Renal pelvis (tissue), 12 donors: Measurements from ENCODE around the gene OR10G8. TPM values are rescaled to one million over a fixed set of nuclear protein-coding genes. Genes with fewer than 3 reads are reported as not detected.
"Not testable (repeated sequence)": the region's sequence is repeated elsewhere in the genome, so short reads cannot be mapped to it uniquely, and the experiment has no call there.

ENCODE experiments used
- DNase-seq: peaks from one replicate; pipeline ENCODE4 v3.0.0-alpha.2; 2013
- long read RNA-seq, 16 experiments: transcript quantifications; one replicate each; lab custom pipeline, GENCODE V29; 2026
- polyA plus RNA-seq, 3 donors: library from polyadenylated mRNA; unstranded; fragments of 120-200 nt; gene quantifications; one replicate each; pipeline ENCODE4 v1.2.1, GENCODE V29; 2013; ENCODE audit not compliant: insufficient read length in 3 of 3

OR10G8 gene, protein sequence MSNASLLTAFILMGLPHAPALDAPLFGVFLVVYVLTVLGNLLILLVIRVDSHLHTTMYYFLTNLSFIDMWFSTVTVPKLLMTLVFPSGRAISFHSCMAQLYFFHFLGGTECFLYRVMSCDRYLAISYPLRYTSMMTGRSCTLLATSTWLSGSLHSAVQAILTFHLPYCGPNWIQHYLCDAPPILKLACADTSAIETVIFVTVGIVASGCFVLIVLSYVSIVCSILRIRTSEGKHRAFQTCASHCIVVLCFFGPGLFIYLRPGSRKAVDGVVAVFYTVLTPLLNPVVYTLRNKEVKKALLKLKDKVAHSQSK
- polyA plus RNA-seq: not detected
- long read RNA-seq, donor 1: 0 reads
- long read RNA-seq, donor 2: 0 reads
- long read RNA-seq, donor 3: 0 reads
- long read RNA-seq, donor 4: 0 reads
- long read RNA-seq, donor 5: 0 reads
- long read RNA-seq, donor 6: 0 reads
- long read RNA-seq, donor 7: 0 reads
- long read RNA-seq, donor 8: 0 reads
- long read RNA-seq, donor 9: 0 reads
- long read RNA-seq, donor 10: 0 reads
- long read RNA-seq, donor 11: 0 reads
- long read RNA-seq, donor 12: 0 reads
- long read RNA-seq, donor 13: 0 reads
- long read RNA-seq, donor 14: 0 reads
- long read RNA-seq, donor 15: 0 reads
- long read RNA-seq, donor 16: 0 reads

DNA sequence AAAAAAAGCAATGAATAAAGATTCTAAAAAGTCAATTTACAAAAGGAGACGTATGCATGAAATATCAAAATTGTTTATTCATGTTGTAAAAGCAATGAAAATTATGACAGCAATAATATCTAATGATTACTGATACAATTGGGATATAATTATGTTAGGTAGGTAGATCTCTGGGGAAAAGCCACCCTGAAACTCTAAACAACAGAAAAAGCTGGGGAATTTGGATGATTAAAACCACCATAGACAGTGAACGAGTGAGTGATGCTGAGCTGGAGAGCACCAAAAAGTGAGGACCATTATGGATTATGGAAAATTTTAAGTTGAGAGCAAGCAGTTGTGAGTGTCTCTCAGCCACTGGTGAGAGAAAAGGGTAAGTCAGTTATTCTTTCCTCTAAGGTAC is at the start of gene OR10G8:
Gene OR10G8 (plus strand): TSS at position 301 of the 400 bp plus-strand sequence. CDS start 2,825 bp downstream, outside the sequence.
- no peak for DNase-seq

DNA sequence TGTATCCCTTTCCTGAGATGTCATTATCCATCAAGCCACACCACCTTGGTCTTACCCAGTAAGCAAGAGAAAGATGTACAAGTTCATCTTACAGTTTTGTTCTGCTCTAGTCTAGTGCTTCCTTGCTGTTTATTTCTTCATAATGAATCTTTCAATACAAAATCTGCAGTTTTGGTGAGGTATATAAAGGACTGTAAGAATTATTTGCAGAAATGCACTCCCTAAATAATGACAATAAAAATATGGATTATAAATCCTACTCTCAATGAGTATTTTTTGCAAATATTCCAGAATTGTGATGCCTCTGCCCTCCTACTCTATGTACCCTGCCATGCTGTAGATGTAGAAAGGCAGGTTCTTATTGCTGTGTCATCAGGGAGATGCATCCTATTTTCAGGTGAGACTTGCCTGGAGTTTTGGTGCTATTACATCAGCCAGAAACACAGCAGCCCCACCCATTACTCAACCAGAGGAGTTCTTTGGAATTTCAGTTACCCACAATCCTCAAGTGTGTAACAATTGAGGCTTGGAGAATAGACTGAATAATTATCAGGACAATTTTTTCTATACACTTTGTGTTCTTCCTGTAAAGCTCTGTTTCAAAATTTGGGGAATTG is 48.8 kb upstream of the OR10G8 start, which contains the start of gene OR10S1:
Gene OR10S1 (minus strand): TSS at position 51 of the 617 bp plus-strand sequence. CDS start 117 bp downstream, outside the sequence.
- no peak for DNase-seq

DNA sequence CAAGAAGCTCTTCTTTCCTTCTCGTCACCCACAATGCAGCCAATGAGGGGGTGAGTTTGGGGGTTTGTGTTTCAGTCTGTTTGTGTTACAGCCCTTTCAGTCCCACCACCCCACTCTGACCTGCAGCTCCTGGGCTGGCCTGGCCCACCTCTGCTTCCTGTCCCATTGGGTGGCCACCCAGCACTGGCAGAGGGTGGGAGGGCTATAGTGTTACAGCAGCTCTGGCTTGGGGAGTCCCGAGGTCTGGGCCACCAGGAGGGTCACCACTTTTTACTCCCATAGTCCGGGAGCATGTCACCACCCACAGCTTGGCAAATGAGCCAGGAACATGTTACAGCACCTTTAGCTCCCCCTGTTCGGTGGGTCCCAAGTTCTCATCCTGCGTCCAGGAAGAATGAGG is 47.3 kb upstream of the OR10G8 start:
- DNase-seq: no peak

DNA sequence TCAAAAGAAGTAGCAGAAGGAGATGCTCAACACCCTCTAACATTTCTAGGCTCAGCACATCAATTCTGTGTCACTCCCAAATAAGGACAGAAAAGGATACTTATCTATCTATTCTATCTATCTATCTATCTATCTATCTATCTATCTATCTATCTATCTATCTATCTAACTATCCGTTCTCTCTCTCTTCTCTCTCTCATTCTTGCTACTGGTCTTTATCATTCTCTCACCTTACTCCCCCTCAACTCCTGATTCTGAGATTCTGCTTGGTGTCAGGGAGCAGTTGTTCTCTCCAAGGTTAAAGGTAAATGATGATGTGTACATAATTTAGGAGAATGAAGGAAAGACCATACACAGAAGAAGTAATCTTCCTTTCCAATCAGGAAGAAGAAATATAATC is 31.5 kb upstream of the OR10G8 start, which contains the start of gene OR10G6:
Gene OR10G6 (minus strand): TSS at position 43 of the 400 bp plus-strand sequence. CDS start 0 bp downstream, at position 43.
- DNase-seq: no peak

DNA sequence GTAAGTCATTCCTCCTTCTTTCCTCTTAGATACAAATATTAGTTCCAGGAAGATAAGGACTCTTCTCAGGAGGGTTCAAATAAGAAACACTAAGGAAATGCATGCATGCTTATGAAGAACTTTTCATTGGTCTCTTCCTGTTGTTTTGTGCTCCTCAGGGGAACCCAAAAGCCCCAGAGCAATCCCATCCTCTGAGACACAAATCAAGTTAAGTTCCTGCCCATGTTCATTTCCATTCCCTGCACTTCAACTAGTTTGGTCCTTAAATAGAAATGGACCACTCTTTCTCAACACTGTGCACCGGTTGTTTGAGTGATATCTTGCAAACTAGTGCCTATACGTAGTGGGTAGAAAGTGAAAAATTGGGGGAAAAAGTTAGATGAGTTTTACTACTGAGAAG is 13.9 kb upstream of the OR10G8 start, which contains the start of gene OR10G4:
Gene OR10G4 (plus strand): TSS at position 301 of the 400 bp plus-strand sequence. CDS start 2,578 bp downstream, outside the sequence.
- no peak for DNase-seq

DNA sequence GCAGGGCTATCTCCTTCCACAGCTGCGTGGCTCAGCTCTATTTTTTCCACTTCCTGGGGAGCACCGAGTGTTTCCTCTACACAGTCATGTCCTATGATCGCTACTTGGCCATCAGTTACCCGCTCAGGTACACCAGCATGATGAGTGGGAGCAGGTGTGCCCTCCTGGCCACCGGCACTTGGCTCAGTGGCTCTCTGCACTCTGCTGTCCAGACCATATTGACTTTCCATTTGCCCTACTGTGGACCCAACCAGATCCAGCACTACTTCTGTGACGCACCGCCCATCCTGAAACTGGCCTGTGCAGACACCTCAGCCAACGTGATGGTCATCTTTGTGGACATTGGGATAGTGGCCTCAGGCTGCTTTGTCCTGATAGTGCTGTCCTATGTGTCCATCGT is 10.8 kb upstream of the OR10G8 start:
- not testable (repeated sequence) for DNase-seq

DNA sequence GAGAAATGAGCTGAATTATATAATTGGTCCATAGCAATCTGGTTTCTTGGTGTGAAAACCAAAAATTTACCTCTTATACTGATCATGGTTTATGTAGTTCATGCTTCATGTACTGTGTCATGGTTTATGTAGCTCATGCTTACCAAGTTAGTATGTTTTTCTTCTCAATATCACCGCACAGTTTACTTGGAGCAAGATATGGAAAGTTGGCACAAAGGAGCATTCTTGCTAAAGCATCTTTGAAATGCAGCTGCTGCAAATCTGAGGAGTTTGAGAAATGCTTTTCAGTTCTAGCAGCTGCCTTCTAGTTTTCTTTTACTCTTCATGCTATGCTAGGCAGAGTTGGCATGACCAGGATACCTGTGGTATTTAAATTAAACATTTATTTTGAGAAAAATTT is 10.1 kb downstream of the OR10G8 start:
- no peak for DNase-seq

DNA sequence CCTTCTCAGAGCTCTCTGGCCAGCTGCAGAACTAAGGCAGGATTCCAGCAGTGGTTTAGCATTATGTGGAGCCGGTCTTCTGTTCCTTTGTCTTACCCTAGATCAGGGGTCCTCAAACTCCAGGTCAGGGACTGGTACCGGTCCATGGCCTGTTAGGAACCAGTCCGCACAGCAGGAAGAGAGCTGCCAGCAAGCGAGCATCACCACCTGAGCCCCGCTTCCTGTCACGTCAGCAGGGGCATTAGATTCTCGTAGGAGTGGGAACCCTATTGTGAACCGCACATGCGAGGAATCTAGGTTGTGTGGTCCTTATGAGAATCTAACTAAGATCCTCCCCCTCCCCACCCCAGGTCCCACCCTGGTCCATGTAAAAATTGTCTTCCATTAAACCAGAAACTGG is 13.0 kb downstream of the OR10G8 start:
- no peak for DNase-seq

DNA sequence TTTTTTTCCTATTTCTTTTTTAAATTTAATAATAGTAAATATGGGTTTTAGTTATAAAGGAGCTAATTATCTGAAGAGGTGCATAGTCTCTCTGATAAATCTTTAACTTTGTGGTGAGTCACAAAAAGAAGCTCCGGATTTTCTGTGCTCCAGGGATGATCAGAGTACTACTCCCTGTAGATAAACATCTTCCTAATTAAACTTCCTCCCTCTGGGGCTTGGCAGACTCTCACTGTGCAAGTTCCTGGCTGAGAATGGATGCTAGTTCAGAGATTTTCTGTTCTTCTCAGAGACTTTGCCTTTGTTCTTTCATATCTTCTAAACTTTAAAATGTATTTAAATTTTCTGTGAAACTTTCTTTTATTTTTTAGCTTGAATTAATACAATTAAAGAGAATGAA is 14.7 kb downstream of the OR10G8 start, which contains the start of gene OR10G7:
Gene OR10G7 (minus strand): TSS at position 72 of the 400 bp plus-strand sequence. CDS start 2,324 bp downstream, outside the sequence.
- DNase-seq: no peak

DNA sequence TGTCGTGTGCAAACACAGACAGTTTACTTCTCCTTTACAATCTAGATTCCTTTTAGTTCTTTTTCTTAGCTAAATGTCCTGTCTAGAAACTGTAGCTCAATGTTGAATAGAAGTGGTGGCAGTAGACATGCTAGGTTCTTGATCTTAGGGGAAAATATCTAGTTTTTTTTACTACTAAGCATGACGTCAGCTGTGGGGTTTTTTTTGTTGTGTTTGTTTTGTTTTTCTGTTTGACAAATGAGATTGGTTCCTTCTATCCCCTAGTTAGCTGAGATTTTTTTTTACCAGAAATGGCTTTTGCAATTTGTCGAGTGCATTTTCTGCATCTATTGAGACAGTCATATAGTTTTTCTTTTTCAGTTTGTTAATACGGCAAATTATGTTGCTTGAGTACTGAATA is 16.8 kb downstream of the OR10G8 start:
- no peak for DNase-seq

DNA sequence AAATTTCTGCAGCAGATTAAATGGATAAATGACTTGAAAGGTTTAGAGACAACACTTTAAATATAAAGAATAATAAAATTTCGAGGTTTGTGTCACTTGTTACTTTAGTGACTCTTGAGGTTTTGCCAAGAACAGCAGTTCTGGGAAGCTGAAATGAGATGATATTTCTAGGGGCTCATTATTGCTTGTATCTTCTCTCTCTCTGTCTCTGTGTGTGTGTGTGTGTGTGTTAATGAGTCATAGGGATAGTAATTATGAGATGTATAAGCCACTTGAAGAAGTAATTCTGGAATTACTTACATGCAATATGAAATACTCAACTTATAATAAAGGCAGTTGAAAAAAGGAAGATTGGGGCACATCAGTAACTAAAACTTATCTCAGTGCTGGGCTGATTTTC is 24.1 kb downstream of the OR10G8 start:
- DNase-seq: no peak

DNA sequence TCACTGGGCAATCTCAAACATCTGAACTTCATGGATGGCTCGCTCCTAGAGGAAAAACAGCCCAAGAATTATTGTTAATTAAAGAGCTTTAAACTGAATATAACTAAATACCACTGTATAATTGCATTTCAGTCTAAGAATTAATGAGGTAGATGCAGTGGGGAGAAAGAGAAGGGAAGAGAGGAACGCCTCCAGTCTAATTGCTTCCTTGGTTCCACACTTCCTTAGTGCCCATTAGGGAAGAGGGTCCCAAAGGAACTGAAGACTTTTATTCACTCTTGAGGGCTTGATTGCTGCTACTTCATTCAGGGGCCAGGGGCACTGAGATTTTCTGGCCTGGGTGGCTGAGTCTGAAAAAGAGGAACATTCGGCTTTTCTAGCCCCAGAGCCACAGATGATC is 26.4 kb downstream of the OR10G8 start:
- no peak for DNase-seq

DNA sequence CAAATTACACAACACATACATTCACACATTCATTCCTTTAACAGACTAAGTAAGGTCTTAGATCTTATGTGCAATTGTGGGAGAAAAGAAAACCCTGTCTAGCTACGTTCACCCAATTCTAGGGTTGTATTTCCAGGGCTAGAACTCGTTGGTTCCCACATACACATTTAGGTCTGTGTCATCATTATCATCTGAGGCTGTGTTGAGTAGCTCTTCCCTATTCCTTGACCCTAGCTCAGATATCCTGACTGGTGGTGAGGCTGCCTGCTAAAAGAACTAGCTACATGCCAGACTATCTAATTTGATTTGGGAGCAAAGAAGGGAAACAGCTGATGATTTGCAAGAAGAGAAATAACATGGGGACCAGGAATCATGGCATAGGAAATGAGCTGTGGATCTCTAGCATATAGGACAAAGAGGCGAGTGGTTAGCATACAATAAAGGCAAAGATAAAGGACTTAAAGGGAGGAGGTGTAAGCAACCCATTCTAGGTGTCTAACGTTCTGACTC is 42.1 kb downstream of the OR10G8 start:
- no peak for DNase-seq

DNA sequence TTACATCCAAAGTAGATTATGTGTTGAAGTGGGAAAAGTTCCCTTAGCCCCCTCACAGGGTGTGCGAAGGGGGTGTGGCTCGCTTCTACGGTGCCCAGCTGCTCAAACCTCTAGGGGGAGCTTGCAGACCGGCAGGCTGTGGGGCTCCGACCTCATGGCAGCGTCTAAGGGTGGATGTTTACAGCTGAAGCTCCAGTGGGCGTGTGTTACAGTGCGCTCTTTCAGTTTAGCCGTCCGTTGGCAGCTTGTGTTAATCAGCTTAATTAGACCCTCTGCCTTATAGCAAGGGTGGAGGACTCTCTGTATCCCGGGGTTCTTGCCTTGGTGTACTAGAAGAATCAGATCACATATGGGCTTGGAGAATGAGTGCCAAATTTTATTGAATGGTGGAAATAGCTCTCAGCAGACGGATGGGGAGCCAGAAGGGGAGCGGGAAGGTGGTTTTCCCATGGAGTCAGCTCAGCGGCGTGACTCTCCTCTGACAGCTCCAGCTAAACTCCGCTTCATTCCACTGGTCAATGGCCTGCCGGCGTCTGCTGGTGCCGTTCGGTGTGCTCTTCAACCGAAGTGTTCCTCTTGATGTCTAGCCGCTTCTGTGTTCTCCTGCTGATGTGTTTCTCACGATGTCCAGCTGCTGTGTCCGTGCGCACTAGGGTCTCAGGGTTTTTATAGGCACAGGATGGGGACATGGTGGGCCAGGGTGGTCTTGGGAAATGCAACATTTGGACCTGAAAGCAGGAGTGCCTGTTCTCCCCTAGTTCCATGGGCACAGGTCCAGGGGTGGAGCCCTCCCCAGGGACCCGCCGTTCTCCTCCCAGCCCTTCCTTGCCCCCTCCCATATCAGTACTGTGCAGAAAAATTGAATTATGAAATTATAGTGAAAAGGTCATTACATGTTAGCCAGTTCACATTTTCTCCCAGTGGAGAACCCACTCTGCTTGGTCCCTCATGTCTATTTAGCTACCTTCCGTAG is 43.1 kb downstream of the OR10G8 start:
- peak; percentile 31 for DNase-seq

DNA sequence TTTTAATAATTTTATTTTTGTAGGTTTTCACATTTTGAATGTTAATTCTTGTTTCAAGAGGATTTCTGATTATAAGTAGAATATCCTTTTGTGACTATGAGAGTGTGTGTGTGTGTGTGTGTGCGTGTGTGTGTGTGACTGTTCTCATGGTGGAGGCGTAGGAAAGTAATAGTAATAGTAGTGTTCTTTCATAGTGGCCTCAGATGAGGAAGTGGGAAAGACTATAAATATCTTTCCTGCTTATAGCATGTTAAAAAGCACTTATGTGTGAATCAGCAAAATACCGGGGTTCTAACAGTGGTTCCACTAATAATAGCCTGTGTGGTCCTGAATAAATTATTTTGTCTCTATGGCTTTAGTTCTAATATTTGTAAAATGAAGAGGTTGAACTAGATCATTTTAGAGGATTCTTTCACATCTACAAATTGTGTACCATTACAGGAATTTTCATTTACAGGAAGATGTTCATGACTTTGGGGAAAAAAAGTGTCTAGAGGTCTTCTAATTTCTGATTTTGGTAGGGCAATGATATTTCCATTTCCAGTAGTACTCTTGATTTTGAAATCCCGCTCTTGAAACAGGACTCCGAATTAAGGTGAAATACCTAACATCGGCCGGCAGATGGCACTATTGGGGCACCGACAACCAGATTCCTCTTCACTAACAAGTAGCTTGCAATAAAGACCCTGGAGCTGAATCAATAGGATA is 44.5 kb downstream of the OR10G8 start:
- DNase-seq: peak; percentile 64

DNA sequence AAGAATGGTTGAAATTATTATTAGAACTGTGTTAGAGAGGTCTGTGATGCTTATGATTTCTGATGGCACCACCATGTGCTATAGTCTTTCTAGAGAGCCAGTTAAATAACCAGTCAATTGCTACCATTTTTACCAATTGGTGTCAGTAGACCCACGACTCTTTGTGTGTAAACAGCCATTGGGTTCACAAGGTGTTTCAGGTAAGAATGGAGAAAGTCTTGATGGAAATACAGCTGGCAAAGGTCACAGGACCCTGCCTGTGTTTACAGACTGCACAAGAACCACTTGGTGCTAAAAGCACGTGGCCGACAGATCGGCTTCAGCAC is 45.0 kb downstream of the OR10G8 start:
- no peak for DNase-seq

DNA sequence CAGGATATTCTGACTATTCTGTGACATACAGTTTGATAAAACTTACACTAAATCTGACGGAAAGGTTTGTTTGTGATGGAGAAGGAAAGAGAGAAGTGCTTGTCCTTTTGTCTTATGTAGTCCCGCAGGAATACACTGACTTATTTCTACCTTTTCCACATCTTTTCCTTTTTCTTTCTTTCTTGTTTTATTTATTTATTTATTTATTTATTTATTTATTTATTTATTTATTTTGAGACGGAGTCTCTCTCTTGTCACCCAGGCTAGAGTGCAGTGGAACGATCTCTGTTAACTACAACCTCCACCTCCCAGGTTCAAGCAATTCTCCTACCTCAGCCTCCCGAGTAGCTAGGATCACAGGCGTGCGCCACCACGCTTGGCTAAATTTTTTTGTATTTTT is 45.5 kb downstream of the OR10G8 start:
- no peak for DNase-seq

DNA sequence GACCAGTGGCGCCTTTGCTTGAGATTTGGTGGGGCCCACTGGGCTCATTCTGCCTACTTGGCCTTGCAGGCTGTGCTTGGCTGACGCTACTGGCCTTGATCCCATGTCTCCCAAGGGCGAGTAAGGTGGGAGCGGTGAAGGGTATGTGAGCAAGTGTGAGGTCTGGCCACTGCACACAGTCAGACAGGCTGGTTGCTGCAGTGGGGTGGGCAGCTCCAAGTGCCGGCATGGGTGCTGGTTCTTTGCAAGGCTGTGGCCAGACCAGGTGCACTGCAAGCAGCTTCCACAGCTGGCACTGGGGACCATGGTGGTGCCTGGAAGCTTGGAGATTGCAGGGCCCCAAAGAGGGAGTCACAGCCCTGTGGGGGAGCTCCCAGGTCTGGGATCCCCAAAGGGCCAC is 48.0 kb downstream of the OR10G8 start:
- DNase-seq: no peak

DNA sequence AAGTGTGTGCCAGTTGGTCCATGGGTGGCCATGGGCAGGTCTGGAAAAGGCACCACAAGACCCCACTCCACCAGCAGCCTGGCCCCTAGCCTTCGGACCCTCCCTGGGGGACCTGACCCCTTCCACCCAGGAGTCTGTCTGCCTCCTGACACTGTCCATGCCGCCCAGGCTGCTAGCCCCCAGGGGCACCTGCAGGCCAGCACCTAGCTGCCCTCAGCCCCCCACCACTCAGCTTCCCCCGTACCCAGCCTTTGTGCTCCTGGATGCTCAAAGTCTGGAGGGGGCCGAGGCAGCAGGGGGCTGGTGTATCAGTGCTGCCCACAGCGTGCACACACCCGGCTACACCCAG is 48.9 kb downstream of the OR10G8 start:
- no peak for DNase-seq

DNA sequence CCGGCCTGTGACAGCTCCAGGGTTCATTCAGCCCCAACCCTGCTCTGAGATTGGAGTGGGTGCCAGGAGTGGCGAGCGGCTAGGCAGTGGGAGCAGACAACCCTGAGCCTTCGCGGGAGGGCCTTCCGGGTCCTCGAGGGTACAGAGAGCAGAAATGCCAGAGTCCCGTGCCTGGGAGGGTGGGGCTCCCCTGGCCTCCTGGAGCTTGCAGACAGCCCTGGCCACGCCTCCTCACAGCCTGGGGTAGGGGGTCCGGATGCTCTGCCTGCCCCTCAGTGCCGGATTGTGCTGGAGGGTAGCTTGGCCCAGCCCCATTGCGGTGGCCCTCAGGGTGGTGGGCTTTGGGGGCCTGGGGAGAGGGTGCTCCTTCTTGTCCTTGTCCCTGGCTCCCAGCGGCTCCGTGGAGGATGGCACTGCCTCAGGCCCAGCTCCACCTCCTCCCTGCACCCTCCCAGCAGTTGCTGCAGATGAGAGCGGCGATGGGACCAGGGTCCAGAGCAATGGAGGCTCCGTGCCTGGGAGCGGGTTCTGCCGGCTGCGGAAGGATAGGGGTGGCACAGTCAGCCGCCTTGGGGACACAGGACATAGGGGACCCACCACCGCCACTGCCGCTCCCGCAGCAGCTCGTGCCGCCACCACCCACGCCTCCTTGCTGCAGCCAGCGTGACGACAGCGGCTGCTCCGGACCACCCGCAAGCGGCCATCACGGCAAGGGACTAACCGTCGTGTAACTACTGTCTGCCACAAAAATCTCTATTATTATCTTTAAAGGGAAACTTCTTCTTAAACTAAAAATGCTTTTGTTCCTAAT is 49.4 kb downstream of the OR10G8 start:
- DNase-seq: peak; percentile 16
